T-helper 1 cell treated with Interleukin-12 subunit alpha and Interleukin-12 subunit beta and Interleukin-4 antibody, amounts not matched to agents 30 ng/mL and 1 ng/mL, for 36 hours (primary cell): ENCODE results near the gene MRPS9. TPM values are rescaled to one million over a fixed set of nuclear protein-coding genes. Genes with fewer than 3 reads are reported as not detected.

Experiments used
- intact Hi-C: fragments of 100-400 bp; cut with micrococcal nuclease; formaldehyde crosslinking; loops from one replicate; pipeline ENCODE4 v1.15.1; 2024
- total RNA-seq: library from RNA; stranded (reverse); gene quantifications from 2 replicates; pipeline ENCODE4 v1.2.3, GENCODE V29; 2022

MRPS9 gene
- 20.2 and 20.6 TPM in 2 replicates for total RNA-seq

DNA sequence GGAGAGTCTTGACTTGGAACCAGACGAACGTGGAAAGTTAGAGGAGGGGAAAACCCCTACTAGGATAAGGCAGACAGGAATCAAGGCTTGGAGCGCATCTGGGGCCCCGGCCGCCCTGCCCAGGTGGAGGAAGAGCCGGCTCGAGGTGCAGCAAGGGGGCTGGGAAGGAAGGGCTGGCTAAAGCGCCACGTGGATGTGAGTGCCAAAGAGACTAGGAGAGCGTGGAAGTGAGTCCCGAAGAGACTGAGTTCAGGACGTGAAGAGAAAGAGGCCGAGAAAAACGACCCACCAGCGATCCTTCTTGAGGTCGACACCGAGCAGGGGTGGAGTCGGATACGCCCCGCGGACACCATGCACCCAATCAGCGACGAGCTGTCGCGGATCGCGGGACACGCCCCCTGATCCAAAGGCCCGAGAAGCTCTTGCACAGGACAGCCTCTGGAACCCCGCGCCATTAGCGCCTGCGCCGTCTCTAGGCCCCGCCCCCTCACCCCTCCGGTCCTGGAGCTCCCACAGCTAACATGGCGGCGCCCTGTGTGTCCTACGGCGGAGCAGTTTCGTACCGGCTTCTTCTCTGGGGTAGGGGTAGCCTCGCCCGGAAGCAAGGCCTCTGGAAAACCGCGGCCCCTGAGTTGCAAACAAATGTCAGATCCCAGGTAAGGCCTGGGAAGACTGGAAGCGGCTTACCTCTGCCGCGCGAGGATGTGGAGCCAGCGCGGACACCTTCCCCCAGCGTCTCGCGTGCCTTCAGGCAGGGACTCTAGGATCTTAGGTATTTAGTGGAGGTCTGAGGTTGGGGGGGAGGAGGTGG lies at the start of gene MRPS9:
TSS of gene MRPS9 (plus strand) at position 498 of the 811 bp plus-strand sequence. CDS start at position 522, 24 bp downstream.
- intact Hi-C loops, result loop anchor here (1.0 to 5.0 kb wide), 5 partner anchors 35 to 1157 kb away; partner anchors contain the start of genes C2orf49 and UXS1

GRCh38 chr2:105005181-105005951 lies 32.5 kb upstream of the MRPS9 start:
- intact Hi-C loops, result no loop called here

GRCh38 chr2:105007367-105007766 lies 30.5 kb upstream of the MRPS9 start:
- intact Hi-C loops, result no loop called here

- intact Hi-C loops, result no loop called here
Measured at GRCh38 chr2:105032476-105032875, 5.4 kb upstream of the MRPS9 start.

GRCh38 chr2:105034170-105034569 lies 3.7 kb upstream of the MRPS9 start:
- intact Hi-C loops, result no loop called here

- intact Hi-C loops, result loop anchor here (1.0 to 5.0 kb wide), 4 partner anchors 34 to 709 kb away; partner anchors contain the start of gene C2orf49
Measured at GRCh38 chr2:105038383-105039061, 653 bp downstream of the MRPS9 start.

- intact Hi-C loops, result loop anchor here (2.0 to 5.0 kb wide), 3 partner anchors 198 to 708 kb away; partner anchors contain the start of gene C2orf49
Measured at GRCh38 chr2:105039559-105039958, 1.7 kb downstream of the MRPS9 start.

GRCh38 chr2:105042189-105042588 lies 4.3 kb downstream of the MRPS9 start:
- intact Hi-C loops, result no loop called here

- intact Hi-C loops, result loop anchor here (2.0 kb wide), 1 partner anchor 20 kb away; no protein-coding TSS in a partner anchor
Measured at GRCh38 chr2:105052773-105053172, 14.9 kb downstream of the MRPS9 start.

DNA sequence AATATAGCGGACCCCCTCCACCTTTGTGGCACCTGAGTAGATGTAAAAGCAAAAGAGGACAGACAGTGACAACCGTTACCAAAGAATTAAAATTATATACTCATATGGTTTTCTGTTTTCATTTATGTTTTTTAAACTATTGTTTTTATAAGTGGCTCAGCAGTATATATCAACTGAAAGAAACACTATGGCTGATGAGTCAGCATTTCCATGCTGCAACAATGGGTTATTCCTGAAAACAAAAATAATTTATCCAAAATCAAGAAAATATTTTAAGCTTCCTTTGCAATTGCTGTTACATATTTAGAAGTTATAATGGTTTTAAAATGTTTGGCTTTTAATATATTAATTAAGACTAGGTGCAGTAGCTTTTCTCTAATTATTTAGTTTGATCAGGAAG lies 17.7 kb downstream of the MRPS9 start:
- intact Hi-C loops, result no loop called here

- intact Hi-C loops, result no loop called here
Measured at GRCh38 chr2:105056245-105056644, 18.4 kb downstream of the MRPS9 start.

DNA sequence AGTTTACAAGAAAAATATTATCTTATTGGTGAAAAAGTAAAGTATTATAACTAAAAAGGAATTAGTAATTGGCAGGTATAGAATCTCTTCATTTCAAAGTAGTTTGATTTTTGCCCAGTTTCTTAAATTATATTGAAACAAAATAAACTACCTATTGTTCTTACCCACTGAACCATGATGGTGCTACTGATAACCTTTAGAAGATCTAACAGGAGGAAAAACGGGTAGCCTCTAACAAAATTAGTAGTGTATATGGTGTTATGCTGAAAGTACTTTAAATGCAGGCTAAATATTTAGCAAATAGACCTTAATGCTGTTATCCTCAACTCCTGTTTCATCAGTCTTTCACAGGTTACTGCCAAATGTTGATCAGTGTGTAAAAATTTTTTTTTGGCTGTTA lies 19.1 kb downstream of the MRPS9 start:
- intact Hi-C loops, result no loop called here

- intact Hi-C loops, result no loop called here
Measured at GRCh38 chr2:105061560-105061959, 23.7 kb downstream of the MRPS9 start.

- intact Hi-C loops, result no loop called here
Measured at GRCh38 chr2:105062158-105062557, 24.3 kb downstream of the MRPS9 start.

GRCh38 chr2:105068387-105068786 lies 30.5 kb downstream of the MRPS9 start:
- intact Hi-C loops, result no loop called here

DNA sequence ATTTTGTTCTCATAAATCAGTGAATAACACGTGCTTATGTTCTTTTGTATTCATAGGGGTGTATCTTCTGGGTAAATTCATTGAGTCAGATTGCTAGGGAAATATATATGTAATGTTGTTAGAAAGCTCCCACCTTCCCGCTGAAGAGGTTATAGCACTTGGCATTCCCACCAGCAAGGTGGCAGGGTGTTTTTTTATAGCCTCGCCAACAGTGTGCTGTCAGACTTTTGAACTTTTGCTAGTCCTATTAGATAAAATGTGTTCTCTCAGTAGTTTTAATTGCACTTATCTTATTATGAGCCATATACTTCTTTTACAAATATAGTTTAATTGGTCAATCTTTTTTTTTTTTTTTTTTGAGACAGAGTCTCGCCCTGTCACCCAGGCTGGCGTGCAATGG lies 31.0 kb downstream of the MRPS9 start:
- intact Hi-C loops, result no loop called here

GRCh38 chr2:105070010-105070865 lies 32.4 kb downstream of the MRPS9 start:
- intact Hi-C loops, result no loop called here

DNA sequence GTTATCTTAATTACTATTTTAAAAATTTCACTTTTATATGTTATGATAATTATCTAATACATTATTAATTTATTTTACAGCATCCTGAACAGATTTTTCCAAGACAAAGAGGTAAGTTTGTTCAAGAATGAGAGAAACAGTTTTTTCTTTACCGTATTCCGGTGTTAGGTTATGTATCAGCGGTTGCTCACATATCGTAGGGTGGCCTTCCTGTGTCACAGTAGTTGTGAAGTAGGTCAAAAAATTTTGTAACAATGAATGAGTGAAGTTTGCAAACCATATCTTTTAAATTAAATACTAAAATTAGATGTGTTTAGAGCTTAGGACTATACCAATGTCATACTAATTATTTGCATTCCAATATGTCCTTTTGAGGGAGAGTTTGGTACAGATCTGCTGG lies 33.5 kb downstream of the MRPS9 start:
- intact Hi-C loops, result no loop called here

- intact Hi-C loops, result loop anchor here (1.0 to 2.0 kb wide), 2 partner anchors 19 to 34 kb away; partner anchors contain the start of gene MRPS9
Measured at GRCh38 chr2:105072039-105072438, 34.2 kb downstream of the MRPS9 start.

- intact Hi-C loops, result loop anchor here (2.0 kb wide), 1 partner anchor 21 kb away; no protein-coding TSS in a partner anchor
Measured at GRCh38 chr2:105073591-105073990, 35.7 kb downstream of the MRPS9 start.
